Activated naive CD4-positive, alpha-beta T cell treated with Interleukin-2 at 50 U/mL for 16 hours (primary cell): ENCODE data around the gene C5orf47.

Experiments used
- DNase-seq: peaks from one replicate; pipeline ENCODE4 v3.0.0-alpha.2; 2020

C5orf47 gene

GRCh38 chr5:174044466-174045254, 55.7 kb downstream of the C5orf47 start:
- no peak for DNase-seq

GRCh38 chr5:174045470-174046025, 56.6 kb downstream of the C5orf47 start, which contains the start of gene NSG2:
NSG2 (plus strand) TSS chr5:174045706; CDS start chr5:174046756, 1,050 bp downstream.
- DNase-seq, result peak; percentile 9

GRCh38 chr5:174046558-174046957, 57.6 kb downstream of the C5orf47 start:
- DNase-seq, result no peak

GRCh38 chr5:174047472-174048099, 58.6 kb downstream of the C5orf47 start:
- DNase-seq, result no peak

GRCh38 chr5:174052636-174053035, 63.7 kb downstream of the C5orf47 start:
- DNase-seq, result no peak

GRCh38 chr5:174053905-174054304, 64.9 kb downstream of the C5orf47 start:
- no peak for DNase-seq
